Measurements from ENCODE around the gene ABL1. TPM values are rescaled to one million over a fixed set of nuclear protein-coding genes. Genes with fewer than 3 reads are reported as not detected.
"Not testable (repeated sequence)": the region's sequence is repeated elsewhere in the genome, so short reads cannot be mapped to it uniquely, and the experiment has no call there.

Gene ABL1
- 35.5 and 36.5 TPM in 2 replicates for total RNA-seq

- Mint-ChIP-seq H3K36me3 (ENCODE audit: low read depth) (peaks cover 4% of the 10 kb centered on the region), H3K27me3 (ENCODE audit: low read depth) (peaks cover 9% of the 10 kb centered on the region), H3K27ac (peak within 1 kb of the TSS; percentile 99), H3K9me3 (no peaks in the 10 kb centered on the region), H3K4me1 (ENCODE audit: low read depth) (peaks cover 19% of the 10 kb centered on the region), H3K4me3 (ENCODE audit: low read depth) (peak within 1 kb of the TSS; percentile 98)
- DNase-seq (ENCODE audit: low spot score): peak; percentile 49
- intact Hi-C loops (cut with micrococcal nuclease): loop anchor here (10.0 kb wide), 1 partner anchor 120 kb away; no protein-coding TSS in a partner anchor
Observed at GRCh38 chr9:130834371-130835336, at the start of gene ABL1. Gene ABL1 (plus strand): TSS chr9:130835254. CDS start chr9:130835447, 193 bp downstream.

- Mint-ChIP-seq H3K27ac (no peak overlapping the region), H3K4me3 (ENCODE audit: low read depth) (no peak overlapping the region), H3K36me3 (ENCODE audit: low read depth) (peaks cover 9% of the 10 kb centered on the region), H3K4me1 (ENCODE audit: low read depth) (no peaks in the 10 kb centered on the region), H3K27me3 (ENCODE audit: low read depth) (no peaks in the 10 kb centered on the region), H3K9me3 (peaks cover 26% of the 10 kb centered on the region)
- intact Hi-C loops (cut with micrococcal nuclease): no loop called here
- DNase-seq (ENCODE audit: low spot score): no peak
Observed at GRCh38 chr9:130785940-130786508, 49.0 kb upstream of the ABL1 start.

GRCh38 chr9:130786526-130786925, 48.5 kb upstream of the ABL1 start:
- no peak for DNase-seq (ENCODE audit: low spot score)
- intact Hi-C loops (cut with micrococcal nuclease): no loop called here
- Mint-ChIP-seq H3K4me3 (ENCODE audit: low read depth) (no peak overlapping the region), H3K4me1 (ENCODE audit: low read depth) (no peaks in the 10 kb centered on the region), H3K27ac (no peak overlapping the region), H3K9me3 (peaks cover 26% of the 10 kb centered on the region), H3K27me3 (ENCODE audit: low read depth) (no peaks in the 10 kb centered on the region), H3K36me3 (ENCODE audit: low read depth) (peaks cover 9% of the 10 kb centered on the region)

GRCh38 chr9:130789747-130790672, 45.0 kb upstream of the ABL1 start:
- H3K27me3 Mint-ChIP-seq (ENCODE audit: low read depth): no peaks in the 10 kb centered on the region
- intact Hi-C loops (cut with micrococcal nuclease): no loop called here
- H3K9me3 Mint-ChIP-seq: peaks cover 26% of the 10 kb centered on the region

GRCh38 chr9:130791303-130791894, 43.7 kb upstream of the ABL1 start:
- Mint-ChIP-seq H3K36me3 (ENCODE audit: low read depth) (peaks cover 9% of the 10 kb centered on the region), H3K27me3 (ENCODE audit: low read depth) (no peaks in the 10 kb centered on the region), H3K4me1 (ENCODE audit: low read depth) (no peaks in the 10 kb centered on the region), H3K9me3 (peaks cover 26% of the 10 kb centered on the region), H3K27ac (no peak overlapping the region), H3K4me3 (ENCODE audit: low read depth) (no peak overlapping the region)
- DNase-seq (ENCODE audit: low spot score): no peak
- intact Hi-C loops (cut with micrococcal nuclease): no loop called here

More at GRCh38 chr9:130789747-130790672, 45.0 kb upstream of the ABL1 start:
- Mint-ChIP-seq H3K4me3 (ENCODE audit: low read depth) (no peak overlapping the region), H3K36me3 (ENCODE audit: low read depth) (peaks cover 9% of the 10 kb centered on the region), H3K27ac (no peak overlapping the region), H3K4me1 (ENCODE audit: low read depth) (no peaks in the 10 kb centered on the region)
- DNase-seq (ENCODE audit: low spot score): no peak

- Mint-ChIP-seq H3K9me3 (peaks cover 17% of the 10 kb centered on the region), H3K4me3 (ENCODE audit: low read depth) (no peak overlapping the region), H3K27me3 (ENCODE audit: low read depth) (no peaks in the 10 kb centered on the region), H3K4me1 (ENCODE audit: low read depth) (no peaks in the 10 kb centered on the region), H3K36me3 (ENCODE audit: low read depth) (peaks cover 9% of the 10 kb centered on the region), H3K27ac (no peak overlapping the region)
- intact Hi-C loops (cut with micrococcal nuclease): no loop called here
- DNase-seq (ENCODE audit: low spot score): no peak
Observed at GRCh38 chr9:130793589-130793988, 41.5 kb upstream of the ABL1 start.

GRCh38 chr9:130794021-130794420, 41.0 kb upstream of the ABL1 start:
- H3K27me3 Mint-ChIP-seq (ENCODE audit: low read depth); H3K27ac Mint-ChIP-seq; H3K4me1 Mint-ChIP-seq (ENCODE audit: low read depth); H3K4me3 Mint-ChIP-seq (ENCODE audit: low read depth); DNase-seq (ENCODE audit: low spot score); intact Hi-C loops (cut with micrococcal nuclease); H3K36me3 Mint-ChIP-seq (ENCODE audit: low read depth): not testable (repeated sequence)
- peaks cover 12% of the 10 kb centered on the region for H3K9me3 Mint-ChIP-seq

- intact Hi-C loops (cut with micrococcal nuclease); H3K27ac Mint-ChIP-seq; DNase-seq (ENCODE audit: low spot score); H3K4me3 Mint-ChIP-seq (ENCODE audit: low read depth); H3K27me3 Mint-ChIP-seq (ENCODE audit: low read depth); H3K9me3 Mint-ChIP-seq; H3K36me3 Mint-ChIP-seq (ENCODE audit: low read depth); H3K4me1 Mint-ChIP-seq (ENCODE audit: low read depth): not testable (repeated sequence)
Observed at GRCh38 chr9:130794423-130794822, 40.6 kb upstream of the ABL1 start.

- H3K4me1 Mint-ChIP-seq (ENCODE audit: low read depth): no peaks in the 10 kb centered on the region
Observed at GRCh38 chr9:130794923-130795495, 40.0 kb upstream of the ABL1 start.

GRCh38 chr9:130803116-130803515, 31.9 kb upstream of the ABL1 start:
- H3K4me1 Mint-ChIP-seq (ENCODE audit: low read depth); H3K4me3 Mint-ChIP-seq (ENCODE audit: low read depth); H3K36me3 Mint-ChIP-seq (ENCODE audit: low read depth); DNase-seq (ENCODE audit: low spot score); intact Hi-C loops (cut with micrococcal nuclease); H3K27ac Mint-ChIP-seq; H3K9me3 Mint-ChIP-seq; H3K27me3 Mint-ChIP-seq (ENCODE audit: low read depth): not testable (repeated sequence)

More at GRCh38 chr9:130794923-130795495, 40.0 kb upstream of the ABL1 start:
- H3K27me3 Mint-ChIP-seq (ENCODE audit: low read depth): no peaks in the 10 kb centered on the region
- H3K4me3 Mint-ChIP-seq (ENCODE audit: low read depth): no peak overlapping the region
- no peak for DNase-seq (ENCODE audit: low spot score)
- intact Hi-C loops (cut with micrococcal nuclease): no loop called here
- no peak overlapping the region for H3K27ac Mint-ChIP-seq
- H3K9me3 Mint-ChIP-seq: peaks cover 2% of the 10 kb centered on the region
- H3K36me3 Mint-ChIP-seq (ENCODE audit: low read depth): no peaks in the 10 kb centered on the region

- intact Hi-C loops (cut with micrococcal nuclease): no loop called here
- Mint-ChIP-seq H3K27ac (no peak overlapping the region), H3K4me3 (ENCODE audit: low read depth) (no peak overlapping the region), H3K4me1 (ENCODE audit: low read depth) (peaks cover 5% of the 10 kb centered on the region), H3K36me3 (ENCODE audit: low read depth) (no peaks in the 10 kb centered on the region), H3K9me3 (no peaks in the 10 kb centered on the region), H3K27me3 (ENCODE audit: low read depth) (no peaks in the 10 kb centered on the region)
- no peak for DNase-seq (ENCODE audit: low spot score)
Observed at GRCh38 chr9:130805510-130806326, 29.3 kb upstream of the ABL1 start.

Data from activated T-helper 2 cell treated with anti-CD3 and anti-CD28 coated beads, Interferon-gamma antibody, Interleukin-2, Interleukin-4, amounts not matched to agents 10 μg/mL and 5 μg/mL and 100 μg/mL, durations not matched to agents 14 hours and 24 hours and 36 hours (primary cell).